Measurements from ENCODE around the gene CORO1C. TPM values are rescaled to one million over a fixed set of nuclear protein-coding genes. Genes with fewer than 3 reads are reported as not detected.

The CORO1C gene
- total and polyA plus RNA-seq, 2 donors (not counting 3 experiments of a cell fraction or from before 2014, with no cell fraction given) = 150 to 240 TPM

DNA sequence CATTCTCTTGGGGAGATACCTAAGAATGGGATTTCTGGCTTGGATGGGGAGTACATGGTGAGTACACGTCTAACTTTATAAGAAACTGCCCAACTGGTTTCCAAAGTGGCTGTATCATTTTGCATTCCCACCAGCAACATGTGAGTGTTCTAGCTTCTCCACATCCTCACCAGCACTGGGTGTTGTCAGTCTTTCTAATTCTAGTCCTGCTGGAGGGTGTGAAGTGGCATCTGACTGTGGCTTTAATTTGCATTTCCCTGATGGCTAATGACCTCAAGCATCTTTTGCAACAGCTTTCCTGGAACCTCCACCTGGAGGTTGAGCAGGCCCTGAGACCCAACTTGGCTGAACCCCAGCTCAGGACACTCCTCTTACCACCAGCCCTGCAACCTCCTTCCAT lies 115.4 kb downstream of the CORO1C start:
- no peak overlapping the region for H3K9ac ChIP-seq (replicated peaks; ENCODE audit: extremely low read depth, insufficient read depth, low read length)
- no peak overlapping the region for H2AFZ ChIP-seq (ENCODE audit: low read depth, low read length)
- H4K20me1 ChIP-seq (replicated peaks; ENCODE audit: control insufficient read depth, extremely low read depth, insufficient read depth, low read length) = no peaks in the 10 kb centered on the region
- CTCF ChIA-PET = interaction anchor here (1.1 to 6.3 kb wide), 3 partner anchors 10 to 45 kb away, joined by 3 to 86 read pairs (median 3); no protein-coding TSS in a partner anchor
- H3K36me3 ChIP-seq (ENCODE audit: control insufficient read depth in 2 of 2, extremely low read depth in 1 of 2, insufficient read depth in 2 of 2, low read length in 2 of 2) = no peaks in the 10 kb centered on the region
- dilution Hi-C loops (cut with MboI; ENCODE audit: extremely low pct_ligation_motif_present, low sequenced_read_pairs) = no loop called here
- no peak for FAIRE-seq
- no peaks in the 10 kb centered on the region for H3K9me1 ChIP-seq (replicated peaks; ENCODE audit: control insufficient read depth, extremely low read depth, insufficient read depth, low read length)
- peaks cover 3% of the 10 kb centered on the region for H3K4me1 ChIP-seq (ENCODE audit: control insufficient read depth, extremely low read depth, insufficient read depth, low read length)
- no peak overlapping the region for H3K27ac ChIP-seq (ENCODE audit: insufficient read depth, low read depth, low read length)
- TF ChIP-seq MYC (IDR thresholded peaks at IDR 0.05; ENCODE audit: low read depth, low read length) (no peak), EZH2 (IDR thresholded peaks at IDR 0.05; ENCODE audit: borderline replicate concordance, low read depth, low read length, severe bottlenecking) (no peak), JUN (IDR thresholded peaks at IDR 0.05; ENCODE audit: borderline replicate concordance, insufficient read depth, insufficient read length, low read depth) (no peak), POLR2A (IDR thresholded peaks at IDR 0.05; ENCODE audit: low read depth, low read length) (no peak), FOS (IDR thresholded peaks at IDR 0.05; ENCODE audit: borderline replicate concordance, insufficient read depth, low read length) (no peak), POLR2AphosphoS5 (IDR thresholded peaks at IDR 0.05; ENCODE audit: insufficient read depth, low read depth, low read length) (no peak), MAX (IDR thresholded peaks at IDR 0.05; ENCODE audit: insufficient read depth, insufficient read length) (no peak), GATA2 (IDR thresholded peaks at IDR 0.05; ENCODE audit: insufficient read depth, insufficient read length, low read depth, low read length) (no peak)
- TF ChIP-seq, protein P1, sequence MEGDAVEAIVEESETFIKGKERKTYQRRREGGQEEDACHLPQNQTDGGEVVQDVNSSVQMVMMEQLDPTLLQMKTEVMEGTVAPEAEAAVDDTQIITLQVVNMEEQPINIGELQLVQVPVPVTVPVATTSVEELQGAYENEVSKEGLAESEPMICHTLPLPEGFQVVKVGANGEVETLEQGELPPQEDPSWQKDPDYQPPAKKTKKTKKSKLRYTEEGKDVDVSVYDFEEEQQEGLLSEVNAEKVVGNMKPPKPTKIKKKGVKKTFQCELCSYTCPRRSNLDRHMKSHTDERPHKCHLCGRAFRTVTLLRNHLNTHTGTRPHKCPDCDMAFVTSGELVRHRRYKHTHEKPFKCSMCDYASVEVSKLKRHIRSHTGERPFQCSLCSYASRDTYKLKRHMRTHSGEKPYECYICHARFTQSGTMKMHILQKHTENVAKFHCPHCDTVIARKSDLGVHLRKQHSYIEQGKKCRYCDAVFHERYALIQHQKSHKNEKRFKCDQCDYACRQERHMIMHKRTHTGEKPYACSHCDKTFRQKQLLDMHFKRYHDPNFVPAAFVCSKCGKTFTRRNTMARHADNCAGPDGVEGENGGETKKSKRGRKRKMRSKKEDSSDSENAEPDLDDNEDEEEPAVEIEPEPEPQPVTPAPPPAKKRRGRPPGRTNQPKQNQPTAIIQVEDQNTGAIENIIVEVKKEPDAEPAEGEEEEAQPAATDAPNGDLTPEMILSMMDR (IDR thresholded peaks at IDR 0.05; ENCODE audit: extremely low read depth in 1 of 2, insufficient read depth in 1 of 2, low read depth in 1 of 2, low read length in 2 of 2) = no peak
- no TSS peak for BruUV-seq (replicated peaks)
- no peaks in the 10 kb centered on the region for H3K27me3 ChIP-seq (ENCODE audit: control insufficient read depth in 2 of 2, insufficient read depth in 2 of 2, low read length in 2 of 2)
- no peak overlapping the region for H3K4me3 ChIP-seq (replicated peaks in 1 of 3; ENCODE audit: insufficient read depth in 1 of 3, low read depth in 1 of 3, low read length in 3 of 3)
- H3K79me2 ChIP-seq (ENCODE audit: control insufficient read depth, insufficient read depth, low read length) = no peaks in the 10 kb centered on the region
- H3K9me3 ChIP-seq (replicated peaks; ENCODE audit: control insufficient read depth, insufficient read depth, low read length) = no peaks in the 10 kb centered on the region
- POLR2A ChIA-PET = no interaction called here
- no peak for DNase-seq (ENCODE audit: low read depth, low spot score)
- intact Hi-C loops (cut with micrococcal nuclease) = loop anchor here (5.0 kb wide), 1 partner anchor 99 kb away; the partner anchor contains the start of gene FICD
- no peak overlapping the region for H3K4me2 ChIP-seq (ENCODE audit: insufficient read depth, low read length)

Data from endothelial cell of umbilical vein (primary cell).